HCT116 (cell line): ENCODE measurements around the gene XPNPEP1.

ENCODE experiments used
- POLR2A ChIP-seq: IDR thresholded peaks from 2 replicates; pipeline ENCODE4 v1.7.0; 2011; ENCODE audit warnings: borderline replicate concordance; ENCODE audit not compliant: insufficient read depth, insufficient read length; ENCODE audit errors: extremely low read depth
- SIN3A ChIP-seq: IDR thresholded peaks from 2 replicates; pipeline ENCODE4 v1.6.1; 2012; ENCODE audit warnings: low read depth
- TF ChIP-seq, protein P1 (sequence below), 3 experiments: fragments of 200-600 bp in 1 of 3; sonication (generic) in 1 of 3; IDR thresholded peaks in 2 of 3; conservative IDR thresholded peaks in 1 of 3; 2 replicates each; pipeline ENCODE4 v1.5.1; 2012 to 2017; ENCODE audit warnings: low read depth in 2 of 3, low read length in 2 of 3, antibody characterized with exemption in 1 of 3, borderline replicate concordance in 1 of 3, control low read depth in 1 of 3, mild to moderate bottlenecking in 1 of 3, mixed read lengths in 1 of 3, mixed run types in 1 of 3, moderate library complexity in 1 of 3; ENCODE audit not compliant: insufficient read depth in 1 of 3

DNA sequence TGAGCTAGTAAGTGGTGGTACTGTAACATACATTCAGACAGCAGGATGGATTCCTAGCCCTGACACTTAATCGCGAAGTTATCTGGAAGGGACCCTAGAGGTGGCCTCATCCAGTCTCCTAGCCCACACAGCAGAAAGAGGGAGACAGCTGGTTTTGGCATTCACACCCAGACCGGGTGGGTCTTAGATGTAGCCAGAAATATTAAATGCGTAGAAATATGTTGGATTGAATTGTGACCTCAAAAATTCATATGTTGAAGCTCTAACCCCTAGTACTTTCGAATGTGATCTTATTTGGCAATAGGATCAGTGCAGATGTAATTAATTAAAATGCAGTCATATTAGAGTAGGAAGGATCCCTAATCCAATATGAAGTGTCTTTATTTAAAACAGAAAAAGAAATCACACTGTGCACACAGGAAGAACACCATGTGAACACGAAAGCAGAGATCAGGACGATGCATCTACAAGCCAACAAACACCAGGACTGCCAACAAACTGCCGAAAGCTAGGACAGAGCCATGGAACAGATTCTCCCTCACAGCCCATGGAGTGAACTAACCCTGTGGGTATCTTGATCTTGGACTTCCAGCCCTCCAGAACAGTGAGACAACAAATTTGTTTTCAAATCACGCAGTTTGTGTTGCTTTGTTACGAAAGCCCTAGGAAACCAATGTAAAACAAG, 2.9 kb upstream of the XPNPEP1 start:
- TF ChIP-seq, protein P1, sequence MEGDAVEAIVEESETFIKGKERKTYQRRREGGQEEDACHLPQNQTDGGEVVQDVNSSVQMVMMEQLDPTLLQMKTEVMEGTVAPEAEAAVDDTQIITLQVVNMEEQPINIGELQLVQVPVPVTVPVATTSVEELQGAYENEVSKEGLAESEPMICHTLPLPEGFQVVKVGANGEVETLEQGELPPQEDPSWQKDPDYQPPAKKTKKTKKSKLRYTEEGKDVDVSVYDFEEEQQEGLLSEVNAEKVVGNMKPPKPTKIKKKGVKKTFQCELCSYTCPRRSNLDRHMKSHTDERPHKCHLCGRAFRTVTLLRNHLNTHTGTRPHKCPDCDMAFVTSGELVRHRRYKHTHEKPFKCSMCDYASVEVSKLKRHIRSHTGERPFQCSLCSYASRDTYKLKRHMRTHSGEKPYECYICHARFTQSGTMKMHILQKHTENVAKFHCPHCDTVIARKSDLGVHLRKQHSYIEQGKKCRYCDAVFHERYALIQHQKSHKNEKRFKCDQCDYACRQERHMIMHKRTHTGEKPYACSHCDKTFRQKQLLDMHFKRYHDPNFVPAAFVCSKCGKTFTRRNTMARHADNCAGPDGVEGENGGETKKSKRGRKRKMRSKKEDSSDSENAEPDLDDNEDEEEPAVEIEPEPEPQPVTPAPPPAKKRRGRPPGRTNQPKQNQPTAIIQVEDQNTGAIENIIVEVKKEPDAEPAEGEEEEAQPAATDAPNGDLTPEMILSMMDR (IDR thresholded peaks at IDR 0.05 in 2 of 3, conservative IDR thresholded peaks at IDR 0.05 in 1 of 3; ENCODE audit: borderline replicate concordance in 1 of 3, insufficient read depth in 1 of 3, low read depth in 2 of 3, low read length in 2 of 3), result no peak
- TF ChIP-seq SIN3A (no peak), POLR2A (no peak)
